Measurements from ENCODE around the gene HEATR9.

- TF ChIP-seq, protein P1, sequence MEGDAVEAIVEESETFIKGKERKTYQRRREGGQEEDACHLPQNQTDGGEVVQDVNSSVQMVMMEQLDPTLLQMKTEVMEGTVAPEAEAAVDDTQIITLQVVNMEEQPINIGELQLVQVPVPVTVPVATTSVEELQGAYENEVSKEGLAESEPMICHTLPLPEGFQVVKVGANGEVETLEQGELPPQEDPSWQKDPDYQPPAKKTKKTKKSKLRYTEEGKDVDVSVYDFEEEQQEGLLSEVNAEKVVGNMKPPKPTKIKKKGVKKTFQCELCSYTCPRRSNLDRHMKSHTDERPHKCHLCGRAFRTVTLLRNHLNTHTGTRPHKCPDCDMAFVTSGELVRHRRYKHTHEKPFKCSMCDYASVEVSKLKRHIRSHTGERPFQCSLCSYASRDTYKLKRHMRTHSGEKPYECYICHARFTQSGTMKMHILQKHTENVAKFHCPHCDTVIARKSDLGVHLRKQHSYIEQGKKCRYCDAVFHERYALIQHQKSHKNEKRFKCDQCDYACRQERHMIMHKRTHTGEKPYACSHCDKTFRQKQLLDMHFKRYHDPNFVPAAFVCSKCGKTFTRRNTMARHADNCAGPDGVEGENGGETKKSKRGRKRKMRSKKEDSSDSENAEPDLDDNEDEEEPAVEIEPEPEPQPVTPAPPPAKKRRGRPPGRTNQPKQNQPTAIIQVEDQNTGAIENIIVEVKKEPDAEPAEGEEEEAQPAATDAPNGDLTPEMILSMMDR (conservative IDR thresholded peaks at IDR 0.05; ENCODE audit: low read length), result no peak
- TF ChIP-seq EZH2phosphoT487 (IDR thresholded peaks at IDR 0.05; ENCODE audit: borderline replicate concordance), result no peak
Observed at GRCh38 chr17:35864853-35865252, 3.8 kb downstream of the HEATR9 start.

Measured in Loucy (cell line).